ENCODE measurements around the gene FEN1.

DNA sequence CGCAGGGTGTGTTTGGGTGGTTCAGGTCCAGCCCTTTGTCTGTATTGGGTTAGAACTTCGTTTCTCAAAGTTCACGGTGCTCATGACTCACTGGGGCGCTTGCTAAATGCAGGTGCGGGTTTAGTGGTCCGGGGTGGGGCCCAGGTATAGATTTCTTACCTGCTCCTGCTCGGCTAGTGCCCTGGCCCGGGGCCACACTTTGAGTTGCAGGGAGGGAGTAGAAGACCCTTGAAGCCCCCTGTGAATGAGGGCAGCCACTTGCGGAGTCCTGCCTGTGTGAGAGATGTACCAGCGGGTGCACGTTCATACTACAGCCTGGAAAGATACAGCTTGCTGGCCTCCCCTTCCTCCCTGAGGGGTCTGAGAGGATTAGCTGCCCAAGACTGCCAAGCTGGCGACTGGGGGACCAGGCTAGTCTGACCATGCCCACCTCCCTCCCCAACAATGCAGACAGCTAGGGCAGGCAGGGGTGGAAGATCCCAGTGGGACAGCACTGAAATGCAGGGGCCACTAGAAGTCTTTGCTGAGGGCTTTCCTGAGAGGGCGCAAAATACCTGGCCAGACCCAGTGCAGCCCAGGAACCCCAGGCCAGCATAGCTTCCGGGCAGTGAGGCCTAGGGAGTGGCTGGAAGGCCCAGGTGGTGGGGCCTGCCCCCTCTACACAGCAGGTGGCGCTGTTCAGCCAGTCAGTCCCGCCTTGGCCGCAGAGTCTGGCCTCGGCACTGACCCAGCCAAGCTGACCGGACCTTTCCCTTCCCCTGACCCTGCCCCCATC is 45.3 kb upstream of the FEN1 start:
- TF ChIP-seq POLR2A (IDR thresholded peaks at IDR 0.05) (no peak), POLR2AphosphoS5 (IDR thresholded peaks at IDR 0.05) (no peak)
- TF ChIP-seq, protein P1, sequence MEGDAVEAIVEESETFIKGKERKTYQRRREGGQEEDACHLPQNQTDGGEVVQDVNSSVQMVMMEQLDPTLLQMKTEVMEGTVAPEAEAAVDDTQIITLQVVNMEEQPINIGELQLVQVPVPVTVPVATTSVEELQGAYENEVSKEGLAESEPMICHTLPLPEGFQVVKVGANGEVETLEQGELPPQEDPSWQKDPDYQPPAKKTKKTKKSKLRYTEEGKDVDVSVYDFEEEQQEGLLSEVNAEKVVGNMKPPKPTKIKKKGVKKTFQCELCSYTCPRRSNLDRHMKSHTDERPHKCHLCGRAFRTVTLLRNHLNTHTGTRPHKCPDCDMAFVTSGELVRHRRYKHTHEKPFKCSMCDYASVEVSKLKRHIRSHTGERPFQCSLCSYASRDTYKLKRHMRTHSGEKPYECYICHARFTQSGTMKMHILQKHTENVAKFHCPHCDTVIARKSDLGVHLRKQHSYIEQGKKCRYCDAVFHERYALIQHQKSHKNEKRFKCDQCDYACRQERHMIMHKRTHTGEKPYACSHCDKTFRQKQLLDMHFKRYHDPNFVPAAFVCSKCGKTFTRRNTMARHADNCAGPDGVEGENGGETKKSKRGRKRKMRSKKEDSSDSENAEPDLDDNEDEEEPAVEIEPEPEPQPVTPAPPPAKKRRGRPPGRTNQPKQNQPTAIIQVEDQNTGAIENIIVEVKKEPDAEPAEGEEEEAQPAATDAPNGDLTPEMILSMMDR (IDR thresholded peaks at IDR 0.05) = peak; percentile 77 to 94 (median 92)

All from upper lobe of left lung (tissue), 4 donors.